Suprapubic skin (tissue), 4 donors: ENCODE results near the gene NF1.

Source experiments
- EP300 ChIP-seq: sonication (generic); formaldehyde crosslinking; IDR thresholded peaks from one replicate; pipeline ENCODE4 v1.6.1; 2017; ENCODE audit warnings: antibody characterized with exemption
- POLR2A ChIP-seq, 2 donors: fragments of 450-650 bp; IDR thresholded peaks; one replicate each; pipeline ENCODE4 v1.6.1; 2017; ENCODE audit warnings: antibody characterized with exemption in 2 of 2, mild to moderate bottlenecking in 2 of 2, moderate library complexity in 2 of 2
- POLR2AphosphoS5 ChIP-seq, 3 donors: sonication (generic); formaldehyde crosslinking; IDR thresholded peaks; one replicate each; pipeline ENCODE4 v1.6.1; 2017; ENCODE audit warnings: antibody characterized with exemption in 3 of 3
- TF ChIP-seq, protein P1 (sequence below), 2 donors: fragments of 200-600 bp in 1 of 2; fragments of 450-650 bp in 1 of 2; sonication (generic) in 1 of 2; IDR thresholded peaks; one replicate each; pipeline ENCODE4 v1.5.1; 2016 to 2019; ENCODE audit warnings: antibody characterized with exemption in 2 of 2, mild to moderate bottlenecking in 1 of 2, moderate library complexity in 1 of 2

DNA sequence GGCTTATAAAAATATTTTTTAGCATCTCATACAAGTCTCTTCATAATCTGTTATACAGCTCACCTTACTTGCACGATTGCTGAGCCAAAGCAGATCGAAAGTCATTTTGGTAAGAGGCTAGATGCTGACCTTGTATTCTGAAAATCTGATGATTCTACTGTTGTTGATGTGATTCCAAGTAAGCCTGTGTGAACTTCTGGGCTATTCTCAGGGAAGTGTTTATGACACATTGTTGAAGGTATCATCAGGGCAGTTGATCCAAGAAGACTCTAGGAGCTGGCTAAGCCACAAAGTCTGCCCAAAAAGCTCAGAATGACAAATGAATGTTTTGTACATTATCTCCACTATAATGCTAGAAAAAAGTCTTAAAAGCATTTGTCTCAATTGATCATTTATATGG is 186.3 kb downstream of the NF1 start:
- TF ChIP-seq POLR2A (IDR thresholded peaks at IDR 0.05): no peak
- TF ChIP-seq, protein P1, sequence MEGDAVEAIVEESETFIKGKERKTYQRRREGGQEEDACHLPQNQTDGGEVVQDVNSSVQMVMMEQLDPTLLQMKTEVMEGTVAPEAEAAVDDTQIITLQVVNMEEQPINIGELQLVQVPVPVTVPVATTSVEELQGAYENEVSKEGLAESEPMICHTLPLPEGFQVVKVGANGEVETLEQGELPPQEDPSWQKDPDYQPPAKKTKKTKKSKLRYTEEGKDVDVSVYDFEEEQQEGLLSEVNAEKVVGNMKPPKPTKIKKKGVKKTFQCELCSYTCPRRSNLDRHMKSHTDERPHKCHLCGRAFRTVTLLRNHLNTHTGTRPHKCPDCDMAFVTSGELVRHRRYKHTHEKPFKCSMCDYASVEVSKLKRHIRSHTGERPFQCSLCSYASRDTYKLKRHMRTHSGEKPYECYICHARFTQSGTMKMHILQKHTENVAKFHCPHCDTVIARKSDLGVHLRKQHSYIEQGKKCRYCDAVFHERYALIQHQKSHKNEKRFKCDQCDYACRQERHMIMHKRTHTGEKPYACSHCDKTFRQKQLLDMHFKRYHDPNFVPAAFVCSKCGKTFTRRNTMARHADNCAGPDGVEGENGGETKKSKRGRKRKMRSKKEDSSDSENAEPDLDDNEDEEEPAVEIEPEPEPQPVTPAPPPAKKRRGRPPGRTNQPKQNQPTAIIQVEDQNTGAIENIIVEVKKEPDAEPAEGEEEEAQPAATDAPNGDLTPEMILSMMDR (IDR thresholded peaks at IDR 0.05): no peak
- no peak for TF ChIP-seq EP300
- TF ChIP-seq POLR2AphosphoS5 (IDR thresholded peaks at IDR 0.05): no peak
